ENCODE results near the gene BEND5. TPM values are rescaled to one million over a fixed set of nuclear protein-coding genes. Genes with fewer than 3 reads are reported as not detected.

The BEND5 gene
- total RNA-seq (2014; rRNA removed; shearing (Covaris generic)): 0.75 and 1.3 TPM in 2 replicates

DNA sequence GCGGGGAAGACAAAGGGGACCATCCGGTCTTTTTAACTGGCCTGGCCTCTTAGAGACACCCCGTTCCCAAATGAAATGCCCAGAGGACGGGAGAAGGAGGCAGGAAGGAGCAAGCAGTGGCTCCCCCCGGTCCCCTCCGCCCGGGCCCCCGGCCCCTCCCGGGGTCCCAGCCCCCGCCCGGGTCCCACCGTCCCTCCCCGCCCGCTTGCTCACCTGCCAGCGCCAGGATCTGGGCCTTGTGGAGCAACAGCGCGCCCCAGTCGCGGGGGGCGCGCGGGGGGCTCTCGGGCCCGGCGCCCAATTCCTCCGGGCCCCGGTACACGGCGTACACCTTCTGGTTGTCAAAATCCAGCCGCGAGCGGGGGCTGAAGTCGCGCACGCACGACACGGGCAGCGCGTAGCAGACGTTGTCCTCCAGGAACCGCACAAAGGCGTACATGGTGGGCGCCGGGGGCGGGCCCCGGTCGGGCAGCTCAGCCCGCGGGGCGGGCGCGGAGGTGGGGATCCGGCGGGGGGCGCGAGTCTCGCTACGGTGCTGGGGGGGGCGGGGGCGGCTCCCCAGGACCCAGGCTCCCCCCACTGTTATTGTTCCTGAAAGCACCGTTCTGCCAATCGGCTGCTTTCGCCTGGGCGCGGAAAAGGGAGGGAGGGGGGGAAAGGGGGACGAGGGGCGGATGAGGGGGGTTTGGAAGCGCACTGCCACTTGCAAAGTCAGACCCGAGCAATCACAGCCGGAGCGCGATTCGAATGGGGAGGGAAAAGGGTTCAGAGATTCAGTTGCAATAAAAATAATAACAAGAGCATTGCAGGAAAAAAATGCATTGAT lies at the start of gene BEND5:
Gene BEND5, minus strand, starts transcription at position 499 of the 826 bp plus-strand sequence. Its CDS starts 60 bp downstream, at position 439.

All from A375 (cell line).